CD4-positive, alpha-beta T cell (primary cell): ENCODE results near the gene STK32B. TPM values are rescaled to one million over a fixed set of nuclear protein-coding genes. Genes with fewer than 3 reads are reported as not detected.

ENCODE experiments used
- ATAC-seq: fragments of 200-7000 bp; cut with Tn5 transposase; one replicate; pipeline ENCODE4 v1.10.0; 2022; ENCODE audit warnings: mild to moderate bottlenecking; ENCODE audit not compliant: poor library complexity
- CTCF ChIA-PET: fragments of 350-600 bp; sonication (Branson Sonifier 250); formaldehyde crosslinking; loops from one replicate; lab custom pipeline; 2021; ENCODE audit warnings: antibody characterized with exemption, inconsistent platforms; lab: Charles Lee
- POLR2A ChIA-PET: fragments of 350-600 bp; sonication (Branson Sonifier 250); formaldehyde crosslinking; loops from one replicate; lab custom pipeline; 2021; ENCODE audit warnings: antibody characterized with exemption, inconsistent platforms; lab: Charles Lee
- DNase-seq, 14 experiments: peaks; one replicate each; pipeline ENCODE4 v3.0.0-alpha.2; 2013 to 2020; ENCODE audit warnings: mixed read lengths in 2 of 14
- H3K27ac ChIP-seq, 2 donors: one replicate each; pipeline versions ENCODE4 v1.5.1 to v1.7.0; 2013; ENCODE audit warnings: low read length in 2 of 2, low read depth in 1 of 2, mild to moderate bottlenecking in 1 of 2
- H3K27me3 ChIP-seq, 2 experiments: 1 replicate in 1 of 2; 2 replicates in 1 of 2; pipeline versions ENCODE4 v1.6.1 to v1.7.0; 2013; ENCODE audit warnings: low read length in 2 of 2, control low read depth in 1 of 2, mild to moderate bottlenecking in 1 of 2, moderate library complexity in 1 of 2; ENCODE audit not compliant: insufficient read depth in 2 of 2, control insufficient read depth in 1 of 2
- H3K36me3 ChIP-seq: one replicate; pipeline ENCODE4 v1.6.1; 2013; ENCODE audit warnings: low read length, control low read depth; ENCODE audit not compliant: insufficient read depth
- H3K4me1 ChIP-seq: one replicate; pipeline ENCODE4 v1.6.1; 2013; ENCODE audit warnings: low read length, control low read depth; ENCODE audit not compliant: insufficient read depth
- H3K4me3 ChIP-seq: one replicate; pipeline ENCODE4 v1.5.1; 2013; ENCODE audit warnings: mild to moderate bottlenecking, low read length, moderate library complexity
- H3K9me3 ChIP-seq, 2 experiments: 1 replicate in 1 of 2; 2 replicates in 1 of 2; pipeline versions ENCODE4 v1.6.1 to v1.7.0; 2013; ENCODE audit warnings: low read length in 2 of 2, mild to moderate bottlenecking in 2 of 2, control low read depth in 1 of 2, moderate library complexity in 1 of 2; ENCODE audit not compliant: control insufficient read depth in 1 of 2, insufficient read depth in 1 of 2
- H3K27ac Mint-ChIP-seq: one replicate; pipeline ENCODE4 v1.8.0; 2020; ENCODE audit warnings: mixed read lengths
- H3K27me3 Mint-ChIP-seq: one replicate; pipeline ENCODE4 v1.8.0; 2021; ENCODE audit warnings: mixed read lengths
- H3K36me3 Mint-ChIP-seq: one replicate; pipeline ENCODE4 v1.8.0; 2021; ENCODE audit warnings: low read depth, mixed read lengths
- H3K4me1 Mint-ChIP-seq: one replicate; pipeline ENCODE4 v1.8.0; 2021; ENCODE audit warnings: low read depth, mixed read lengths
- H3K4me3 Mint-ChIP-seq: one replicate; pipeline ENCODE4 v1.8.0; 2020; ENCODE audit warnings: mild to moderate bottlenecking, mixed read lengths
- H3K9me3 Mint-ChIP-seq: one replicate; pipeline ENCODE4 v1.8.0; 2020; ENCODE audit warnings: mixed read lengths
- intact Hi-C, 2 experiments: fragments of 100-400 bp; cut with DNase I in 1 of 2; cut with micrococcal nuclease in 1 of 2; formaldehyde crosslinking; loops; one replicate each; pipeline versions ENCODE4 v1.15.1 to v1.9.0; 2023 to 2025; cut with DNase I, micrococcal nuclease
- total RNA-seq, 174 experiments: library from RNA in 2 of 174; stranded (reverse) in 2 of 174; gene quantifications; one replicate each; pipeline ENCODE4 v1.2.3 and lab custom pipeline; 2021 to 2026
- TF ChIP-seq, protein P1 (sequence below): fragments of 200-600 bp; IDR thresholded peaks from one replicate; pipeline ENCODE4 v1.8.0; 2022; ENCODE audit warnings: antibody characterized with exemption, mild to moderate bottlenecking

Gene STK32B
- total RNA-seq, 2 experiments from 2014 or later: not detected

DNA sequence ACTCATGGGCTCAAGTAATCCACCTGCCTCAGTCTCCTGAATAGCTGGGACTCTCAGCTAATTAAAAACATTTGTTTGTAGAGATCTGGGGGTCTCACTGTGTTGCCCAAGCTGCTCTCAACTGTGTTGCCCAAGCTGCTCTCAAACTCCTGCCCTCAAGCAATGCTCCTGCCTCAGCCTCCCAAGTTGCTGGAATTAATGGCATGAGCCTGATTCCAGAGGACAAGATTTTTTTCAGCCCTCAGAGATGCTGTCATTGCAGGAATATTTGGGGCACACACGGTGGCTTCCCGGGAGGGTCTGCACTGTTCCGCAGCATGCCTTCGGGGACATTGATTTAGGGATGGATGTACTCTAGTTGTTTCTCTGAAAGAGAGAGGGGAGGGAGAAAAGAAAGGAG lies 49.7 kb downstream of the STK32B start:
- TF ChIP-seq, protein P1, sequence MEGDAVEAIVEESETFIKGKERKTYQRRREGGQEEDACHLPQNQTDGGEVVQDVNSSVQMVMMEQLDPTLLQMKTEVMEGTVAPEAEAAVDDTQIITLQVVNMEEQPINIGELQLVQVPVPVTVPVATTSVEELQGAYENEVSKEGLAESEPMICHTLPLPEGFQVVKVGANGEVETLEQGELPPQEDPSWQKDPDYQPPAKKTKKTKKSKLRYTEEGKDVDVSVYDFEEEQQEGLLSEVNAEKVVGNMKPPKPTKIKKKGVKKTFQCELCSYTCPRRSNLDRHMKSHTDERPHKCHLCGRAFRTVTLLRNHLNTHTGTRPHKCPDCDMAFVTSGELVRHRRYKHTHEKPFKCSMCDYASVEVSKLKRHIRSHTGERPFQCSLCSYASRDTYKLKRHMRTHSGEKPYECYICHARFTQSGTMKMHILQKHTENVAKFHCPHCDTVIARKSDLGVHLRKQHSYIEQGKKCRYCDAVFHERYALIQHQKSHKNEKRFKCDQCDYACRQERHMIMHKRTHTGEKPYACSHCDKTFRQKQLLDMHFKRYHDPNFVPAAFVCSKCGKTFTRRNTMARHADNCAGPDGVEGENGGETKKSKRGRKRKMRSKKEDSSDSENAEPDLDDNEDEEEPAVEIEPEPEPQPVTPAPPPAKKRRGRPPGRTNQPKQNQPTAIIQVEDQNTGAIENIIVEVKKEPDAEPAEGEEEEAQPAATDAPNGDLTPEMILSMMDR: no peak
- H3K4me3 Mint-ChIP-seq: no peak overlapping the region
- no peaks in the 10 kb centered on the region for H3K9me3 Mint-ChIP-seq
- no peak for ATAC-seq
- no peaks in the 10 kb centered on the region for H3K27me3 Mint-ChIP-seq
- H3K36me3 Mint-ChIP-seq: no peaks in the 10 kb centered on the region
- H3K27ac Mint-ChIP-seq: no peak overlapping the region
- no peaks in the 10 kb centered on the region for H3K4me1 Mint-ChIP-seq
- ChIA-PET POLR2A (no interaction called here), CTCF (no interaction called here)
- H3K36me3 ChIP-seq: no peaks in the 10 kb centered on the region
- H3K27me3 ChIP-seq: no peaks in the 10 kb centered on the region
- intact Hi-C loops: no loop called here
- H3K9me3 ChIP-seq: no peaks in the 10 kb centered on the region
- DNase-seq: no peak
- H3K4me3 ChIP-seq: no peak overlapping the region
- no peaks in the 10 kb centered on the region for H3K4me1 ChIP-seq
- no peak overlapping the region for H3K27ac ChIP-seq

DNA sequence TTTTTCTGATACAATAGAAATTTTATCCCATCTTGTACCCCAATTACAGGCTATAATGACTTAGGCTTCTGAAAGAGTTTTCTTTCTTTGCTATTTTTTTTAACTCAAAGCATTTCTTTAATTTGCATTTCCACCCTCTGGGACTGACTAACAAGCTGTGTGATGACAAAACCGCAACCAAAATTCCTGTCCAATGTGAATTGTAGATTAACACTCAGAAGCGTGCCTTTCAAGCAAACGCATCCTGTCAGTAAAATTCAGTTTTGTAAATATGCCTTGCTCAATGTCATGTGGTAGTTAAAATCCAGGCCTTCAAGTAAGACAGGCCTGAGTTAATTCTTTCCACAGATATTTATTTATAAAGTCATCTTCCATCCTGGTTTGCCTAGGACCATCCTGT lies 50.3 kb downstream of the STK32B start:
- CTCF ChIA-PET: no interaction called here
- POLR2A ChIA-PET: no interaction called here
- TF ChIP-seq, protein P1: no peak
- H3K36me3 Mint-ChIP-seq: no peaks in the 10 kb centered on the region
- Histone ChIP-seq H3K36me3 (no peaks in the 10 kb centered on the region), H3K9me3 (no peaks in the 10 kb centered on the region), H3K4me3 (no peak overlapping the region), H3K4me1 (no peaks in the 10 kb centered on the region), H3K27ac (no peak overlapping the region), H3K27me3 (no peaks in the 10 kb centered on the region)
- no peaks in the 10 kb centered on the region for H3K4me1 Mint-ChIP-seq
- intact Hi-C loops: no loop called here
- no peak overlapping the region for H3K27ac Mint-ChIP-seq
- H3K4me3 Mint-ChIP-seq: no peak overlapping the region
- no peak for DNase-seq
- H3K9me3 Mint-ChIP-seq: no peaks in the 10 kb centered on the region
- no peak for ATAC-seq
- H3K27me3 Mint-ChIP-seq: no peaks in the 10 kb centered on the region

DNA sequence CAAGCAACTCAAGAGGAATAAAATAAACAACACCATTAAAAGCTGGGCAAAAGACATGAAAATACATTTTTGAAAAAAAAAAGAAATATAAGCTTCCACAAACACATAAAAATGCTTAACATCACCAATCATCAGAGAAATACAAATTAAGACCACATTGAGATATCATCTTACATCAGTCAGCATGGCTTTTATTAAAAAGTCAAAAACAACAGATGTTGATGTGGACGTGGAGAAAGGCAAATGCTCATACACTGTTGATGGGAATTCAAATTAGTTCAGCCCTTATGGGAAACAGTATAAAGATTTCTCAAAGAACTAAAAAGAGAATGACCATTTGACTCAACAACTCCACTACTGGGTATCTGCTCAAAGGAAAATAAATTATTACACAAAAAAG lies 59.6 kb downstream of the STK32B start:
- Histone ChIP-seq H3K4me1 (no peaks in the 10 kb centered on the region), H3K36me3 (no peaks in the 10 kb centered on the region), H3K4me3 (no peak overlapping the region), H3K27me3 (no peaks in the 10 kb centered on the region), H3K27ac (no peak overlapping the region), H3K9me3 (no peaks in the 10 kb centered on the region)
- ChIA-PET POLR2A (no interaction called here), CTCF (no interaction called here)
- no peaks in the 10 kb centered on the region for H3K4me1 Mint-ChIP-seq
- no peak overlapping the region for H3K4me3 Mint-ChIP-seq
- no peak for ATAC-seq
- H3K27ac Mint-ChIP-seq: no peak overlapping the region
- H3K36me3 Mint-ChIP-seq: no peaks in the 10 kb centered on the region
- intact Hi-C loops: no loop called here
- peaks cover 2% of the 10 kb centered on the region for H3K9me3 Mint-ChIP-seq
- TF ChIP-seq, protein P1: no peak
- H3K27me3 Mint-ChIP-seq: peaks cover 14% of the 10 kb centered on the region
- no peak for DNase-seq
